HEK293 (cell line): ENCODE measurements around the gene ZNF804A.

Source experiments
- SCRT2 ChIP-seq: fragments of 450-650 bp; formaldehyde crosslinking; IDR thresholded peaks from 2 replicates; pipeline ENCODE4 v1.5.1; 2016; ENCODE audit warnings: missing biosample characterization, missing genetic modification characterization
- TCF7L2 ChIP-seq: IDR thresholded peaks from 2 replicates; pipeline ENCODE4 v1.6.1; 2011; ENCODE audit warnings: low read depth, mild to moderate bottlenecking, inconsistent platforms, low read length, moderate library complexity, borderline replicate concordance
- YY2 ChIP-seq: fragments of 450-650 bp; formaldehyde crosslinking; IDR thresholded peaks from 2 replicates; pipeline ENCODE4 v1.5.1; 2016; ENCODE audit warnings: missing biosample characterization, missing genetic modification characterization
- ZBTB1 ChIP-seq: fragments of 450-650 bp; formaldehyde crosslinking; IDR thresholded peaks from 2 replicates; pipeline ENCODE4 v1.5.1; 2016; ENCODE audit warnings: missing biosample characterization, missing genetic modification characterization
- ZBTB21 ChIP-seq: fragments of 450-650 bp; formaldehyde crosslinking; IDR thresholded peaks from 2 replicates; pipeline ENCODE4 v1.5.1; 2017; ENCODE audit warnings: missing biosample characterization, missing genetic modification characterization
- ZNF274 ChIP-seq, 2 experiments: fragments of 200-500 bp in 1 of 2; fragments of 450-650 bp in 1 of 2; sonication (Bioruptor generic) in 1 of 2; formaldehyde crosslinking in 1 of 2; IDR thresholded peaks; 2 replicates each; pipeline versions ENCODE4 v1.5.1 to v1.6.1; 2014 to 2016; ENCODE audit warnings: borderline replicate concordance in 1 of 2, inconsistent platforms in 1 of 2, low read length in 1 of 2, missing biosample characterization in 1 of 2, missing genetic modification characterization in 1 of 2
- ZNF544 ChIP-seq: fragments of 450-650 bp; formaldehyde crosslinking; IDR thresholded peaks from 2 replicates; pipeline ENCODE4 v1.5.0; 2017; ENCODE audit warnings: missing biosample characterization, missing genetic modification characterization
- ZNF558 ChIP-seq: fragments of 450-650 bp; formaldehyde crosslinking; IDR thresholded peaks from 2 replicates; pipeline ENCODE4 v1.5.1; 2016; ENCODE audit warnings: missing biosample characterization, missing genetic modification characterization
- ZNF747 ChIP-seq: fragments of 450-650 bp; formaldehyde crosslinking; IDR thresholded peaks from 2 replicates; pipeline ENCODE4 v1.5.1; 2016; ENCODE audit warnings: missing biosample characterization, missing genetic modification characterization
- TF ChIP-seq, protein P1 (sequence below): fragments of 450-650 bp; formaldehyde crosslinking; IDR thresholded peaks from 2 replicates; pipeline ENCODE4 v1.5.1; 2016; ENCODE audit warnings: missing biosample characterization, missing genetic modification characterization

DNA sequence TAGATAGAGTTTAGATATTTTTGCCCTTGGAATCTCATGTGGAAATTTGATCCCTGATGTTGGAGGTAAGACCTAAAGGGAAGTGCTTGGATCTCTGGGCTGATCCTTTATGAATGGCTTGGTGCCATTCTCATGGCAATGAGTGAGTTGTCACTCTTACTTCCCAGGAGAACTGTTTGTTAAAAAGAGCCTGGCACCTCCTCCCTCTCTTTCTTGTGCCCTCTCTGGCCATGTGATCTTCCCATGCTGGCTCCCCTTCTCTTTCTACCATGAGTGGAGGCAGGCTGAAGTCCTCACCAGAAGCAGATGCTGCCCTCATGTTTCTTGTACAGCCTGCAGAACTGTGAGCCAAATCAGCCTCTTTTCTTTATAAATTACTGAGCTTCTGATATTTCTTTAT is 276.9 kb downstream of the ZNF804A start:
- TF ChIP-seq ZNF274 (IDR thresholded peaks at IDR 0.05; ENCODE audit: low read length) (no peak), ZNF274 (tag by site-specific recombination; IDR thresholded peaks at IDR 0.05; ENCODE audit: borderline replicate concordance) (no peak), TCF7L2 (no peak), ZBTB1 (tag by site-specific recombination) (no peak), SCRT2 (tag by site-specific recombination) (no peak), YY2 (tag by site-specific recombination) (no peak), ZBTB21 (tag by site-specific recombination) (no peak), ZNF747 (tag by site-specific recombination) (no peak), ZNF544 (tag by site-specific recombination) (no peak), ZNF558 (tag by site-specific recombination) (no peak)
- TF ChIP-seq, protein P1, sequence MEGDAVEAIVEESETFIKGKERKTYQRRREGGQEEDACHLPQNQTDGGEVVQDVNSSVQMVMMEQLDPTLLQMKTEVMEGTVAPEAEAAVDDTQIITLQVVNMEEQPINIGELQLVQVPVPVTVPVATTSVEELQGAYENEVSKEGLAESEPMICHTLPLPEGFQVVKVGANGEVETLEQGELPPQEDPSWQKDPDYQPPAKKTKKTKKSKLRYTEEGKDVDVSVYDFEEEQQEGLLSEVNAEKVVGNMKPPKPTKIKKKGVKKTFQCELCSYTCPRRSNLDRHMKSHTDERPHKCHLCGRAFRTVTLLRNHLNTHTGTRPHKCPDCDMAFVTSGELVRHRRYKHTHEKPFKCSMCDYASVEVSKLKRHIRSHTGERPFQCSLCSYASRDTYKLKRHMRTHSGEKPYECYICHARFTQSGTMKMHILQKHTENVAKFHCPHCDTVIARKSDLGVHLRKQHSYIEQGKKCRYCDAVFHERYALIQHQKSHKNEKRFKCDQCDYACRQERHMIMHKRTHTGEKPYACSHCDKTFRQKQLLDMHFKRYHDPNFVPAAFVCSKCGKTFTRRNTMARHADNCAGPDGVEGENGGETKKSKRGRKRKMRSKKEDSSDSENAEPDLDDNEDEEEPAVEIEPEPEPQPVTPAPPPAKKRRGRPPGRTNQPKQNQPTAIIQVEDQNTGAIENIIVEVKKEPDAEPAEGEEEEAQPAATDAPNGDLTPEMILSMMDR: no peak
